WTC11 (cell line): ENCODE data around the gene AP2M1. TPM values are rescaled to one million over a fixed set of nuclear protein-coding genes. Genes with fewer than 3 reads are reported as not detected.

Experiments used
- ATAC-seq: fragments of 200-7000 bp; cut with Tn5 transposase; 2 replicates; pipeline ENCODE4 v1.10.0; 2021; ENCODE audit warnings: mild to moderate bottlenecking, moderate library complexity
- CTCF ChIA-PET: fragments of 300-600 bp; sonication (Branson Sonifier 250); formaldehyde crosslinking; loops from one replicate; lab custom pipeline; 2021; ENCODE audit warnings: antibody characterized with exemption; lab: Charles Lee
- POLR2A ChIA-PET: fragments of 350-600 bp; sonication (Branson Sonifier 250); formaldehyde crosslinking; loops from one replicate; lab custom pipeline; 2021; ENCODE audit warnings: antibody characterized with exemption; lab: Charles Lee
- DNase-seq: peaks from one replicate; pipeline ENCODE4 v3.0.0; 2021; ENCODE audit warnings: low spot score
- H3K27ac Mint-ChIP-seq: 2 replicates; pipeline ENCODE4 v1.8.0; 2021; ENCODE audit warnings: mixed read lengths
- H3K27me3 Mint-ChIP-seq: 2 replicates; pipeline ENCODE4 v1.8.0; 2021; ENCODE audit warnings: low read depth, mild to moderate bottlenecking, moderate library complexity, mixed read lengths
- H3K36me3 Mint-ChIP-seq: 2 replicates; pipeline ENCODE4 v1.8.0; 2021; ENCODE audit warnings: mixed read lengths
- H3K4me1 Mint-ChIP-seq: 2 replicates; pipeline ENCODE4 v1.8.0; 2022; ENCODE audit warnings: mixed read lengths
- H3K4me3 Mint-ChIP-seq: 2 replicates; pipeline ENCODE4 v1.8.0; 2021; ENCODE audit warnings: mild to moderate bottlenecking, moderate library complexity, mixed read lengths
- H3K9me3 Mint-ChIP-seq: 2 replicates; pipeline ENCODE4 v1.8.0; 2021; ENCODE audit warnings: mixed read lengths
- ELF4 ChIP-seq: sonication (generic); formaldehyde crosslinking; IDR thresholded peaks from 2 replicates; pipeline ENCODE4 v1.8.1; 2022; ENCODE audit warnings: low read depth, mild to moderate bottlenecking, moderate library complexity, missing genetic modification reagents
- FOXJ3 ChIP-seq: sonication (generic); formaldehyde crosslinking; IDR thresholded peaks from 2 replicates; pipeline ENCODE4 v1.9.0; 2021; ENCODE audit warnings: missing genetic modification reagents, mild to moderate bottlenecking, borderline replicate concordance
- HMGA2 ChIP-seq: fragments of 250-450 bp; sonication (Bioruptor Pico); IDR thresholded peaks from 2 replicates; pipeline ENCODE4 v1.4.0; 2021; ENCODE audit warnings: mild to moderate bottlenecking, moderate library complexity
- IRF2 ChIP-seq: sonication (generic); formaldehyde crosslinking; IDR thresholded peaks from 2 replicates; pipeline ENCODE4 v1.8.0; 2022; ENCODE audit warnings: low read depth, missing genetic modification reagents, borderline replicate concordance
- NFE2L1 ChIP-seq: sonication (generic); formaldehyde crosslinking; IDR thresholded peaks from 2 replicates; pipeline ENCODE4 v1.8.1; 2023; ENCODE audit warnings: missing genetic modification reagents
- NR3C1 ChIP-seq: sonication (generic); formaldehyde crosslinking; conservative IDR thresholded peaks from 2 replicates; pipeline ENCODE4 v1.8.1; 2023; ENCODE audit warnings: low read depth, mild to moderate bottlenecking, missing genetic modification reagents
- SMAD4 ChIP-seq: sonication (generic); formaldehyde crosslinking; IDR thresholded peaks from 2 replicates; pipeline ENCODE4 v1.8.0; 2022; ENCODE audit warnings: mild to moderate bottlenecking, missing genetic modification reagents
- ZNF121 ChIP-seq: sonication (generic); formaldehyde crosslinking; IDR thresholded peaks from 2 replicates; pipeline ENCODE4 v1.8.0; 2023; ENCODE audit warnings: missing genetic modification reagents
- ZNF671 ChIP-seq: fragments of 250-450 bp; sonication (Bioruptor Pico); IDR thresholded peaks from 2 replicates; pipeline ENCODE4 v1.8.0; 2021; ENCODE audit warnings: mild to moderate bottlenecking
- total RNA-seq: library from RNA; stranded (reverse); gene quantifications from 3 replicates; pipeline ENCODE4 v1.2.3, GENCODE V29; 2021
- TF ChIP-seq, protein P1 (sequence below): sonication (generic); formaldehyde crosslinking; IDR thresholded peaks from 2 replicates; pipeline ENCODE4 v1.8.1; 2022; ENCODE audit warnings: mild to moderate bottlenecking, missing genetic modification reagents, moderate library complexity, borderline replicate concordance
- TF ChIP-seq, protein P2 (sequence below): sonication (generic); formaldehyde crosslinking; conservative IDR thresholded peaks from 2 replicates; pipeline ENCODE4 v1.8.1; 2023; ENCODE audit warnings: mild to moderate bottlenecking, low read depth, missing genetic modification reagents, moderate library complexity
- TF ChIP-seq, protein P3 (sequence below): sonication (generic); formaldehyde crosslinking; IDR thresholded peaks from 2 replicates; pipeline ENCODE4 v1.8.1; 2022; ENCODE audit warnings: mild to moderate bottlenecking, moderate library complexity, missing genetic modification reagents
- TF ChIP-seq, protein P4 (sequence below): fragments of 250-450 bp; sonication (Bioruptor Pico); conservative IDR thresholded peaks from 2 replicates; pipeline ENCODE4 v1.9.0; 2021; ENCODE audit warnings: mild to moderate bottlenecking
- TF ChIP-seq, protein P5 (sequence below): fragments of 250-450 bp; sonication (Bioruptor Pico); IDR thresholded peaks from 2 replicates; pipeline ENCODE4 v1.8.0; 2021; ENCODE audit warnings: mild to moderate bottlenecking
- TF ChIP-seq, protein P6 (sequence below): sonication (generic); formaldehyde crosslinking; IDR thresholded peaks from 2 replicates; pipeline ENCODE4 v1.8.1; 2023; ENCODE audit warnings: mild to moderate bottlenecking, missing genetic modification reagents
- TF ChIP-seq, protein P7 (sequence below): sonication (generic); formaldehyde crosslinking; IDR thresholded peaks from 2 replicates; pipeline ENCODE4 v1.8.0; 2022; ENCODE audit warnings: mild to moderate bottlenecking, missing genetic modification reagents
- TF ChIP-seq, protein P8 (sequence below): sonication (generic); formaldehyde crosslinking; IDR thresholded peaks from 2 replicates; pipeline ENCODE4 v1.8.0; 2022; ENCODE audit warnings: mild to moderate bottlenecking, missing genetic modification reagents

Gene AP2M1
- total RNA-seq, 1 experiment from 2014 or later, result 399 TPM

DNA sequence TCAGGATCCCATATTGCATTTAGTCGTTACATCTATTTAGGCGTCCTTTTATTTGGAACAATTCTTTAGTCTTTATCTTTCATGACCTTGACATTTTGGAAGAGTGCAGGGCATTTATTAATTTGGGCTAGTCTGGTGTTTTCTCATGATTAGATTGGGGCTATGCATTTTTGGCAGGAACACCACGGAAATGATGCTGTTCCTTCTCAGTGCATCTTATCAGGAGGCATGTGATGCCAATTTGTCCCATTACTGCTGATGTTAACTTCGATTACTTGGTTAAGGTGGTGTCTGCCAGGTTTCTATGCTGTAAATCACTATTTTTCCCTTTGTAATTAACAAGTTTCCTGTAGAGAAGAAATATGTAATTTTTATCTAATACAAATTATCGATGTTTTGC is 36.6 kb downstream of the AP2M1 start:
- no peak overlapping the region for H3K4me3 Mint-ChIP-seq
- TF ChIP-seq IRF2 (CRISPR knock-in tag) (no peak), NR3C1 (CRISPR knock-in tag) (no peak)
- TF ChIP-seq, protein P1, sequence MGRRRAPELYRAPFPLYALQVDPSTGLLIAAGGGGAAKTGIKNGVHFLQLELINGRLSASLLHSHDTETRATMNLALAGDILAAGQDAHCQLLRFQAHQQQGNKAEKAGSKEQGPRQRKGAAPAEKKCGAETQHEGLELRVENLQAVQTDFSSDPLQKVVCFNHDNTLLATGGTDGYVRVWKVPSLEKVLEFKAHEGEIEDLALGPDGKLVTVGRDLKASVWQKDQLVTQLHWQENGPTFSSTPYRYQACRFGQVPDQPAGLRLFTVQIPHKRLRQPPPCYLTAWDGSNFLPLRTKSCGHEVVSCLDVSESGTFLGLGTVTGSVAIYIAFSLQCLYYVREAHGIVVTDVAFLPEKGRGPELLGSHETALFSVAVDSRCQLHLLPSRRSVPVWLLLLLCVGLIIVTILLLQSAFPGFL, result no peak
- TF ChIP-seq, all 79 proteins: peak for 0
- no peak for ATAC-seq
- H3K27me3 Mint-ChIP-seq, result no peaks in the 10 kb centered on the region; the same call in 1 of the 2 replicates
- no peak overlapping the region for H3K27ac Mint-ChIP-seq
- ChIA-PET POLR2A (no interaction called here), CTCF (interaction anchor here (1.0 to 4.0 kb wide), 2 partner anchors 16 to 30 kb away, joined by 3 to 19 read pairs; no protein-coding TSS in a partner anchor)
- no peaks in the 10 kb centered on the region for H3K4me1 Mint-ChIP-seq
- no peaks in the 10 kb centered on the region for H3K9me3 Mint-ChIP-seq
- no peaks in the 10 kb centered on the region for H3K36me3 Mint-ChIP-seq
- DNase-seq, result no peak

DNA sequence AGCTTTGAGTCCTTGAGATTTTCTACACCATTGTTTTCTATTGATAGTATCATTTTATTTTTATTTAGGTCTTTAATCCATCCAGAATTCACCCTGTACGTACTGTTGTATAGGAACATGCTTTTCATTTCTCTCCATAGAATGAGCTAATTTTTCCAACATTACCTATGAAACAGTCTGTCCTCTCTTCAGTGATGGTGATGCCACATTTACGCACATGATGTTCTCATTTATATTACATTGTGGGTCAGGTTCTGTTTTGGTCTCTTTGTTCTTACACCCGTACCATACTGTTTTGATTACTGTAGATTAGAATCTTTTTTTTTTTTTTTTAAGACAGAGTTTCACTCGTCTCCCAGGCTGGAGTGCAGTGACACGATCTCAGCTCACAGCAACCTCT is 37.1 kb downstream of the AP2M1 start:
- TF ChIP-seq HMGA2 (CRISPR knock-in tag) (no peak), ZNF671 (CRISPR knock-in tag) (no peak), FOXJ3 (CRISPR knock-in tag) (no peak), ZNF121 (no peak), ELF4 (no peak), NFE2L1 (CRISPR knock-in tag) (no peak), SMAD4 (no peak)
- TF ChIP-seq, protein P2, sequence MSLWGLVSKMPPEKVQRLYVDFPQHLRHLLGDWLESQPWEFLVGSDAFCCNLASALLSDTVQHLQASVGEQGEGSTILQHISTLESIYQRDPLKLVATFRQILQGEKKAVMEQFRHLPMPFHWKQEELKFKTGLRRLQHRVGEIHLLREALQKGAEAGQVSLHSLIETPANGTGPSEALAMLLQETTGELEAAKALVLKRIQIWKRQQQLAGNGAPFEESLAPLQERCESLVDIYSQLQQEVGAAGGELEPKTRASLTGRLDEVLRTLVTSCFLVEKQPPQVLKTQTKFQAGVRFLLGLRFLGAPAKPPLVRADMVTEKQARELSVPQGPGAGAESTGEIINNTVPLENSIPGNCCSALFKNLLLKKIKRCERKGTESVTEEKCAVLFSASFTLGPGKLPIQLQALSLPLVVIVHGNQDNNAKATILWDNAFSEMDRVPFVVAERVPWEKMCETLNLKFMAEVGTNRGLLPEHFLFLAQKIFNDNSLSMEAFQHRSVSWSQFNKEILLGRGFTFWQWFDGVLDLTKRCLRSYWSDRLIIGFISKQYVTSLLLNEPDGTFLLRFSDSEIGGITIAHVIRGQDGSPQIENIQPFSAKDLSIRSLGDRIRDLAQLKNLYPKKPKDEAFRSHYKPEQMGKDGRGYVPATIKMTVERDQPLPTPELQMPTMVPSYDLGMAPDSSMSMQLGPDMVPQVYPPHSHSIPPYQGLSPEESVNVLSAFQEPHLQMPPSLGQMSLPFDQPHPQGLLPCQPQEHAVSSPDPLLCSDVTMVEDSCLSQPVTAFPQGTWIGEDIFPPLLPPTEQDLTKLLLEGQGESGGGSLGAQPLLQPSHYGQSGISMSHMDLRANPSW (CRISPR knock-in tag), result no peak
- TF ChIP-seq, protein P1, result no peak
- TF ChIP-seq, protein P3, sequence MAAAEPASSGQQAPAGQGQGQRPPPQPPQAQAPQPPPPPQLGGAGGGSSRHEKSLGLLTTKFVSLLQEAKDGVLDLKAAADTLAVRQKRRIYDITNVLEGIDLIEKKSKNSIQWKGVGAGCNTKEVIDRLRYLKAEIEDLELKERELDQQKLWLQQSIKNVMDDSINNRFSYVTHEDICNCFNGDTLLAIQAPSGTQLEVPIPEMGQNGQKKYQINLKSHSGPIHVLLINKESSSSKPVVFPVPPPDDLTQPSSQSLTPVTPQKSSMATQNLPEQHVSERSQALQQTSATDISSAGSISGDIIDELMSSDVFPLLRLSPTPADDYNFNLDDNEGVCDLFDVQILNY, result no peak
- TF ChIP-seq, protein P4, sequence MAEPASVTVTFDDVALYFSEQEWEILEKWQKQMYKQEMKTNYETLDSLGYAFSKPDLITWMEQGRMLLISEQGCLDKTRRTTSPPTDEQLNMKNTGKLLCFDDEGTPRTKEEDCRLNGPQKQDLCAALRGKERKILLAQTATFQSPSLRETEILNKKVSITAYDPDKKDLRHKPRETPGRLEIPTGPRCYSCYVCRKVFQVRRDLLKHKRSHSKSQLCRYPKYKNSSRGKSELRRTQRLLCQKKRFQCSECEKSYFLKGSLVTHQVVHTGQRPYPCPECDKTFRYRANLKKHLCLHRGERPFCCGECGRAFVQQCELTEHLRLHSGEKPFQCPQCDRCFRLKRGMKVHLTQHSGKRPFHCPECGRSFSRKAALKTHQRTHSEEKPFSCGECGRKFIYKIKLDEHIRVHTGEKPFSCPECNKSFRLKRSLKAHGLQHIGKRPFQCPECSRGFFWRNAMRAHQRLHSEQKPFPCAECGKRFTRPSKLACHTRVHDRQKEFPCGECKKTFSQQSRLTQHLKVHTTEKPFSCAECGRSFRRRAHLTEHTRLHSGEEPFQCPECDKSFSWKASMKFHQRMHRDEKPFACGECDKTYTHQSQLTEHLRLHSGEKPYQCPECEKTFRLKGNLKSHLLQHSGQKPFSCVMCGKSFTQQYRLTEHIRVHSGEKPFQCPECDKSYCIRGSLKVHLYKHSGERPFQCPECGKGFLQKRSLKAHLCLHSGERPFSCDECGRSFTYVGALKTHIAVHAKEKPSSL (CRISPR knock-in tag), result no peak
- TF ChIP-seq, protein P5, sequence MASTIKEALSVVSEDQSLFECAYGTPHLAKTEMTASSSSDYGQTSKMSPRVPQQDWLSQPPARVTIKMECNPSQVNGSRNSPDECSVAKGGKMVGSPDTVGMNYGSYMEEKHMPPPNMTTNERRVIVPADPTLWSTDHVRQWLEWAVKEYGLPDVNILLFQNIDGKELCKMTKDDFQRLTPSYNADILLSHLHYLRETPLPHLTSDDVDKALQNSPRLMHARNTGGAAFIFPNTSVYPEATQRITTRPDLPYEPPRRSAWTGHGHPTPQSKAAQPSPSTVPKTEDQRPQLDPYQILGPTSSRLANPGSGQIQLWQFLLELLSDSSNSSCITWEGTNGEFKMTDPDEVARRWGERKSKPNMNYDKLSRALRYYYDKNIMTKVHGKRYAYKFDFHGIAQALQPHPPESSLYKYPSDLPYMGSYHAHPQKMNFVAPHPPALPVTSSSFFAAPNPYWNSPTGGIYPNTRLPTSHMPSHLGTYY (CRISPR knock-in tag), result no peak
- TF ChIP-seq, protein P6, sequence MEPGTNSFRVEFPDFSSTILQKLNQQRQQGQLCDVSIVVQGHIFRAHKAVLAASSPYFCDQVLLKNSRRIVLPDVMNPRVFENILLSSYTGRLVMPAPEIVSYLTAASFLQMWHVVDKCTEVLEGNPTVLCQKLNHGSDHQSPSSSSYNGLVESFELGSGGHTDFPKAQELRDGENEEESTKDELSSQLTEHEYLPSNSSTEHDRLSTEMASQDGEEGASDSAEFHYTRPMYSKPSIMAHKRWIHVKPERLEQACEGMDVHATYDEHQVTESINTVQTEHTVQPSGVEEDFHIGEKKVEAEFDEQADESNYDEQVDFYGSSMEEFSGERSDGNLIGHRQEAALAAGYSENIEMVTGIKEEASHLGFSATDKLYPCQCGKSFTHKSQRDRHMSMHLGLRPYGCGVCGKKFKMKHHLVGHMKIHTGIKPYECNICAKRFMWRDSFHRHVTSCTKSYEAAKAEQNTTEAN (CRISPR knock-in tag), result no peak
- TF ChIP-seq, protein P7, sequence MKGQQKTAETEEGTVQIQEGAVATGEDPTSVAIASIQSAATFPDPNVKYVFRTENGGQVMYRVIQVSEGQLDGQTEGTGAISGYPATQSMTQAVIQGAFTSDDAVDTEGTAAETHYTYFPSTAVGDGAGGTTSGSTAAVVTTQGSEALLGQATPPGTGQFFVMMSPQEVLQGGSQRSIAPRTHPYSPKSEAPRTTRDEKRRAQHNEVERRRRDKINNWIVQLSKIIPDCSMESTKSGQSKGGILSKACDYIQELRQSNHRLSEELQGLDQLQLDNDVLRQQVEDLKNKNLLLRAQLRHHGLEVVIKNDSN, result no peak
- TF ChIP-seq, protein P8, sequence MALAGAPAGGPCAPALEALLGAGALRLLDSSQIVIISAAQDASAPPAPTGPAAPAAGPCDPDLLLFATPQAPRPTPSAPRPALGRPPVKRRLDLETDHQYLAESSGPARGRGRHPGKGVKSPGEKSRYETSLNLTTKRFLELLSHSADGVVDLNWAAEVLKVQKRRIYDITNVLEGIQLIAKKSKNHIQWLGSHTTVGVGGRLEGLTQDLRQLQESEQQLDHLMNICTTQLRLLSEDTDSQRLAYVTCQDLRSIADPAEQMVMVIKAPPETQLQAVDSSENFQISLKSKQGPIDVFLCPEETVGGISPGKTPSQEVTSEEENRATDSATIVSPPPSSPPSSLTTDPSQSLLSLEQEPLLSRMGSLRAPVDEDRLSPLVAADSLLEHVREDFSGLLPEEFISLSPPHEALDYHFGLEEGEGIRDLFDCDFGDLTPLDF (CRISPR knock-in tag), result no peak
- ATAC-seq, result no peak
- H3K4me1 Mint-ChIP-seq, result no peaks in the 10 kb centered on the region
- DNase-seq, result no peak
- H3K9me3 Mint-ChIP-seq, result no peaks in the 10 kb centered on the region
- ChIA-PET POLR2A (interaction anchor here (0.6 kb wide), 1 partner anchor 38 kb away, joined by 8 read pairs; no protein-coding TSS in a partner anchor), CTCF (interaction anchor here (0.7 to 4.0 kb wide), 3 partner anchors 16 to 154 kb away, joined by 3 to 19 read pairs (median 3); no protein-coding TSS in a partner anchor)
- no peaks in the 10 kb centered on the region for H3K36me3 Mint-ChIP-seq
- H3K27ac Mint-ChIP-seq, result no peak overlapping the region
- no peak overlapping the region for H3K4me3 Mint-ChIP-seq
- H3K27me3 Mint-ChIP-seq, result no peaks in the 10 kb centered on the region; the same call in 1 of the 2 replicates
